VCaP (cell line): Measurements from ENCODE around the gene HLA-B.
"Not testable (repeated sequence)": the region's sequence is repeated elsewhere in the genome, so short reads cannot be mapped to it uniquely, and the experiment has no call there.

ENCODE experiments used
- H3K27ac ChIP-seq: fragments of 450-650 bp; 2 replicates; pipeline ENCODE4 v1.5.1; 2017
- CTCF ChIP-seq: fragments of 450-650 bp; conservative IDR thresholded peaks from 2 replicates; pipeline ENCODE4 v1.5.1; 2017; ENCODE audit warnings: mild to moderate bottlenecking, moderate library complexity

The HLA-B gene

GRCh38 chr6:31356946-31357466 is at the start of gene HLA-B:
HLA-B (minus strand) TSS chr6:31357179; CDS start chr6:31357158, 21 bp downstream.
- no peak for TF ChIP-seq CTCF
- H3K27ac ChIP-seq: no peak within 1 kb of the TSS

GRCh38 chr6:31405996-31406395 is 49.0 kb upstream of the HLA-B start:
- no peak for TF ChIP-seq CTCF
- H3K27ac ChIP-seq: no peak overlapping the region

GRCh38 chr6:31404061-31404364 is 47.0 kb upstream of the HLA-B start:
- H3K27ac ChIP-seq: not testable (repeated sequence)

- H3K27ac ChIP-seq: no peak within 1 kb of the TSS
- TF ChIP-seq CTCF: no peak
These were observed 46.5 kb upstream of the HLA-B start, which contains the start of gene MICA for GRCh38 chr6:31403283-31404060. MICA (plus strand) TSS chr6:31403595; CDS start chr6:31403633, 38 bp downstream.

- TF ChIP-seq CTCF: no peak
- H3K27ac ChIP-seq: no peak overlapping the region
These were observed 45.6 kb upstream of the HLA-B start for GRCh38 chr6:31402324-31403282.

- no peak for TF ChIP-seq CTCF
- no peak overlapping the region for H3K27ac ChIP-seq
These were observed 44.4 kb upstream of the HLA-B start for GRCh38 chr6:31401403-31401802.

- peak overlapping the region; percentile 53 for H3K27ac ChIP-seq
- TF ChIP-seq CTCF: no peak
These were observed 43.7 kb upstream of the HLA-B start for GRCh38 chr6:31400467-31401289.
